Adrenal gland (tissue), 5 donors: ENCODE data around the gene SLC19A1.

Source experiments
- CTCF ChIP-seq, 6 experiments: fragments of 450-650 bp in 4 of 6; fragments of 200-600 bp in 2 of 6; sonication (generic) in 1 of 6; IDR thresholded peaks; 1 replicate in 5 of 6; 2 replicates in 1 of 6; pipeline versions ENCODE4 v1.5.1 to v1.8.0; 2016 to 2021; ENCODE audit warnings: antibody characterized with exemption in 6 of 6, mild to moderate bottlenecking in 2 of 6, moderate library complexity in 1 of 6
- POLR2A ChIP-seq, 2 donors: fragments of 450-650 bp; IDR thresholded peaks; one replicate each; pipeline ENCODE4 v1.6.1; 2017; ENCODE audit warnings: antibody characterized with exemption in 2 of 2, mild to moderate bottlenecking in 2 of 2, moderate library complexity in 1 of 2
- donor health status: DM: no; HTN: no; CAD: no.

- TF ChIP-seq CTCF (IDR thresholded peaks at IDR 0.05) (no peak), POLR2A (IDR thresholded peaks at IDR 0.05) (no peak)
Measured at GRCh38 chr21:45496151-45496967, 45.9 kb downstream of the SLC19A1 start.
